ENCODE results near the gene ZNF827. TPM values are rescaled to one million over a fixed set of nuclear protein-coding genes. Genes with fewer than 3 reads are reported as not detected.

Gene ZNF827
- total RNA-seq, 1 experiment from 2014 or later: 6.3 TPM

- TF ChIP-seq REST (IDR thresholded peaks at IDR 0.05; ENCODE audit: insufficient read depth in 1 of 2, low read depth in 2 of 2, low read length in 1 of 2) (no peak), POLR2AphosphoS5 (IDR thresholded peaks at IDR 0.05; ENCODE audit: low read depth, low read length) (no peak), TCF7L2 (IDR thresholded peaks at IDR 0.05; ENCODE audit: low read depth, low read length) (no peak), SIN3A (IDR thresholded peaks at IDR 0.05; ENCODE audit: borderline replicate concordance, insufficient read depth, low read depth, low read length) (no peak)
- TF ChIP-seq, protein P1, sequence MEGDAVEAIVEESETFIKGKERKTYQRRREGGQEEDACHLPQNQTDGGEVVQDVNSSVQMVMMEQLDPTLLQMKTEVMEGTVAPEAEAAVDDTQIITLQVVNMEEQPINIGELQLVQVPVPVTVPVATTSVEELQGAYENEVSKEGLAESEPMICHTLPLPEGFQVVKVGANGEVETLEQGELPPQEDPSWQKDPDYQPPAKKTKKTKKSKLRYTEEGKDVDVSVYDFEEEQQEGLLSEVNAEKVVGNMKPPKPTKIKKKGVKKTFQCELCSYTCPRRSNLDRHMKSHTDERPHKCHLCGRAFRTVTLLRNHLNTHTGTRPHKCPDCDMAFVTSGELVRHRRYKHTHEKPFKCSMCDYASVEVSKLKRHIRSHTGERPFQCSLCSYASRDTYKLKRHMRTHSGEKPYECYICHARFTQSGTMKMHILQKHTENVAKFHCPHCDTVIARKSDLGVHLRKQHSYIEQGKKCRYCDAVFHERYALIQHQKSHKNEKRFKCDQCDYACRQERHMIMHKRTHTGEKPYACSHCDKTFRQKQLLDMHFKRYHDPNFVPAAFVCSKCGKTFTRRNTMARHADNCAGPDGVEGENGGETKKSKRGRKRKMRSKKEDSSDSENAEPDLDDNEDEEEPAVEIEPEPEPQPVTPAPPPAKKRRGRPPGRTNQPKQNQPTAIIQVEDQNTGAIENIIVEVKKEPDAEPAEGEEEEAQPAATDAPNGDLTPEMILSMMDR (IDR thresholded peaks at IDR 0.05): no peak
- H3K4me1 ChIP-seq (ENCODE audit: control insufficient read depth, insufficient read depth, low read length): no peaks in the 10 kb centered on the region
- in situ Hi-C loops (cut with HindIII; ENCODE audit: low pct_unique_long_range_greater_than_20kb, low sequenced_read_pairs) (no loop called here), intact Hi-C loops (cut with micrococcal nuclease; ENCODE audit: unreplicated experiment) (no loop called here)
- no peaks in the 10 kb centered on the region for H3K27me3 ChIP-seq (ENCODE audit: control insufficient read depth, insufficient read depth, low read length)
- no peaks in the 10 kb centered on the region for H3K9me3 ChIP-seq (ENCODE audit: control insufficient read depth, insufficient read depth, low read depth, low read length)
- BruUV-seq (replicated peaks): no TSS peak
- no peak overlapping the region for H3K4me3 ChIP-seq (ENCODE audit: low read depth in 2 of 2, low read length in 2 of 2)
- DNase-seq (ENCODE audit: low read depth, low spot score) (no peak), ATAC-seq (no peak)
- CTCF ChIA-PET: no interaction called here
- POLR2A ChIA-PET: no interaction called here
- H3K27ac ChIP-seq (ENCODE audit: low read length): no peak overlapping the region
- no peaks in the 10 kb centered on the region for H3K36me3 ChIP-seq (ENCODE audit: control insufficient read depth, insufficient read depth, low read length)
These were observed 228.8 kb downstream of the ZNF827 start for GRCh38 chr4:145709843-145710242.

- Histone ChIP-seq H3K9me3 (ENCODE audit: control insufficient read depth, insufficient read depth, low read depth, low read length) (no peaks in the 10 kb centered on the region), H3K4me3 (ENCODE audit: low read depth in 2 of 2, low read length in 2 of 2) (no peak overlapping the region), H3K27ac (ENCODE audit: low read length) (no peak overlapping the region), H3K36me3 (ENCODE audit: control insufficient read depth, insufficient read depth, low read length) (no peaks in the 10 kb centered on the region), H3K4me1 (ENCODE audit: control insufficient read depth, insufficient read depth, low read length) (no peaks in the 10 kb centered on the region), H3K27me3 (ENCODE audit: control insufficient read depth, insufficient read depth, low read length) (no peaks in the 10 kb centered on the region)
- DNase-seq (ENCODE audit: low read depth, low spot score) (no peak), ATAC-seq (no peak)
- no peak for TF ChIP-seq TCF7L2 (IDR thresholded peaks at IDR 0.05; ENCODE audit: low read depth, low read length)
- no peak for TF ChIP-seq SIN3A (IDR thresholded peaks at IDR 0.05; ENCODE audit: borderline replicate concordance, insufficient read depth, low read depth, low read length)
- in situ Hi-C loops (cut with HindIII; ENCODE audit: low pct_unique_long_range_greater_than_20kb, low sequenced_read_pairs) (no loop called here), intact Hi-C loops (cut with micrococcal nuclease; ENCODE audit: unreplicated experiment) (no loop called here)
- POLR2A ChIA-PET: no interaction called here
- no TSS peak for BruUV-seq (replicated peaks)
- CTCF ChIA-PET: no interaction called here
These were observed 229.3 kb downstream of the ZNF827 start for GRCh38 chr4:145709336-145709735.

Other genes with a start within 250 kb of the ZNF827 start
- 15.9 TPM for gene LSM6, start 236.9 kb upstream of the ZNF827 start, total RNA-seq (2021; ENCODE audit: unreplicated experiment)